Esophagus muscularis mucosa (tissue), 3 donors: ENCODE results near the gene NKPD1.
A peak's percentile ranks its signal among the peaks of the same experiment; 100 is the strongest.

Experiments
- EP300 ChIP-seq: sonication (generic); formaldehyde crosslinking; IDR thresholded peaks from one replicate; pipeline ENCODE4 v1.6.1; 2017; ENCODE audit warnings: antibody characterized with exemption
- TF ChIP-seq, protein P1 (sequence below), 3 experiments: fragments of 200-600 bp in 2 of 3; fragments of 450-650 bp in 1 of 3; sonication (generic) in 2 of 3; IDR thresholded peaks; one replicate each; pipeline ENCODE4 v1.5.1; 2017 to 2019; ENCODE audit warnings: antibody characterized with exemption in 3 of 3, mild to moderate bottlenecking in 2 of 3, moderate library complexity in 1 of 3

GRCh38 chr19:45161738-45162607 lies 1.2 kb upstream of the NKPD1 start:
- TF ChIP-seq EP300 = no peak
- TF ChIP-seq, protein P1, sequence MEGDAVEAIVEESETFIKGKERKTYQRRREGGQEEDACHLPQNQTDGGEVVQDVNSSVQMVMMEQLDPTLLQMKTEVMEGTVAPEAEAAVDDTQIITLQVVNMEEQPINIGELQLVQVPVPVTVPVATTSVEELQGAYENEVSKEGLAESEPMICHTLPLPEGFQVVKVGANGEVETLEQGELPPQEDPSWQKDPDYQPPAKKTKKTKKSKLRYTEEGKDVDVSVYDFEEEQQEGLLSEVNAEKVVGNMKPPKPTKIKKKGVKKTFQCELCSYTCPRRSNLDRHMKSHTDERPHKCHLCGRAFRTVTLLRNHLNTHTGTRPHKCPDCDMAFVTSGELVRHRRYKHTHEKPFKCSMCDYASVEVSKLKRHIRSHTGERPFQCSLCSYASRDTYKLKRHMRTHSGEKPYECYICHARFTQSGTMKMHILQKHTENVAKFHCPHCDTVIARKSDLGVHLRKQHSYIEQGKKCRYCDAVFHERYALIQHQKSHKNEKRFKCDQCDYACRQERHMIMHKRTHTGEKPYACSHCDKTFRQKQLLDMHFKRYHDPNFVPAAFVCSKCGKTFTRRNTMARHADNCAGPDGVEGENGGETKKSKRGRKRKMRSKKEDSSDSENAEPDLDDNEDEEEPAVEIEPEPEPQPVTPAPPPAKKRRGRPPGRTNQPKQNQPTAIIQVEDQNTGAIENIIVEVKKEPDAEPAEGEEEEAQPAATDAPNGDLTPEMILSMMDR (IDR thresholded peaks at IDR 0.05) = peak in 2 of 3 experiments; percentile 16 to 38
